Measurements from ENCODE around the gene OR4D2.

DNA sequence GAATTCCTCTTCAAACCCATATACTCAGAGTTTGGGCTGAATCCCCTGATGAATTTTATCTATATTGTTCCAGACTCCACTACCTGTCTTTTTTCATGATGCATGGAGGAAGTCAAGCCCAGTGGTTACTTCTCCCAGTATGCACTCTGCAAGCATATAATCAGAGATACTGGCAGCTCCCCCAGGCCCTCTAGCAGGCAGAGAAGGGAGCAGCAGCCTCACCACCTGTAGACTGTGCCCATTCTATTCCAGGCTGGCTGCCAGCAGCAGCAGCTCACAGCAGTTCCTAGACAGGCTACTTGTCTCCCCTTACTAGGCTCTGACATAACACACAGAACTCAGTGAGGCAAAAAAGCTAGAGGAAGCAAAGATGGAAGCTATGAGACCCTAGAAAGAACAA lies 48.9 kb downstream of the OR4D2 start:
- TF ChIP-seq, protein P1, sequence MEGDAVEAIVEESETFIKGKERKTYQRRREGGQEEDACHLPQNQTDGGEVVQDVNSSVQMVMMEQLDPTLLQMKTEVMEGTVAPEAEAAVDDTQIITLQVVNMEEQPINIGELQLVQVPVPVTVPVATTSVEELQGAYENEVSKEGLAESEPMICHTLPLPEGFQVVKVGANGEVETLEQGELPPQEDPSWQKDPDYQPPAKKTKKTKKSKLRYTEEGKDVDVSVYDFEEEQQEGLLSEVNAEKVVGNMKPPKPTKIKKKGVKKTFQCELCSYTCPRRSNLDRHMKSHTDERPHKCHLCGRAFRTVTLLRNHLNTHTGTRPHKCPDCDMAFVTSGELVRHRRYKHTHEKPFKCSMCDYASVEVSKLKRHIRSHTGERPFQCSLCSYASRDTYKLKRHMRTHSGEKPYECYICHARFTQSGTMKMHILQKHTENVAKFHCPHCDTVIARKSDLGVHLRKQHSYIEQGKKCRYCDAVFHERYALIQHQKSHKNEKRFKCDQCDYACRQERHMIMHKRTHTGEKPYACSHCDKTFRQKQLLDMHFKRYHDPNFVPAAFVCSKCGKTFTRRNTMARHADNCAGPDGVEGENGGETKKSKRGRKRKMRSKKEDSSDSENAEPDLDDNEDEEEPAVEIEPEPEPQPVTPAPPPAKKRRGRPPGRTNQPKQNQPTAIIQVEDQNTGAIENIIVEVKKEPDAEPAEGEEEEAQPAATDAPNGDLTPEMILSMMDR (IDR thresholded peaks at IDR 0.05; ENCODE audit: insufficient read depth, low read length, poor library complexity, severe bottlenecking), result no peak
- no peak for TF ChIP-seq EZH2phosphoT487 (conservative IDR thresholded peaks at IDR 0.05; ENCODE audit: low read length)
